Activated T-helper 1 cell treated with Interleukin-2 at 50 U/mL for 16 hours (primary cell): Measurements from ENCODE around the gene UHRF2.
"Not testable (repeated sequence)": the region's sequence is repeated elsewhere in the genome, so short reads cannot be mapped to it uniquely, and the experiment has no call there.

Source experiments
- DNase-seq: peaks from one replicate; pipeline ENCODE4 v3.0.0-alpha.2; 2020; ENCODE audit warnings: low read depth

Gene UHRF2, protein sequence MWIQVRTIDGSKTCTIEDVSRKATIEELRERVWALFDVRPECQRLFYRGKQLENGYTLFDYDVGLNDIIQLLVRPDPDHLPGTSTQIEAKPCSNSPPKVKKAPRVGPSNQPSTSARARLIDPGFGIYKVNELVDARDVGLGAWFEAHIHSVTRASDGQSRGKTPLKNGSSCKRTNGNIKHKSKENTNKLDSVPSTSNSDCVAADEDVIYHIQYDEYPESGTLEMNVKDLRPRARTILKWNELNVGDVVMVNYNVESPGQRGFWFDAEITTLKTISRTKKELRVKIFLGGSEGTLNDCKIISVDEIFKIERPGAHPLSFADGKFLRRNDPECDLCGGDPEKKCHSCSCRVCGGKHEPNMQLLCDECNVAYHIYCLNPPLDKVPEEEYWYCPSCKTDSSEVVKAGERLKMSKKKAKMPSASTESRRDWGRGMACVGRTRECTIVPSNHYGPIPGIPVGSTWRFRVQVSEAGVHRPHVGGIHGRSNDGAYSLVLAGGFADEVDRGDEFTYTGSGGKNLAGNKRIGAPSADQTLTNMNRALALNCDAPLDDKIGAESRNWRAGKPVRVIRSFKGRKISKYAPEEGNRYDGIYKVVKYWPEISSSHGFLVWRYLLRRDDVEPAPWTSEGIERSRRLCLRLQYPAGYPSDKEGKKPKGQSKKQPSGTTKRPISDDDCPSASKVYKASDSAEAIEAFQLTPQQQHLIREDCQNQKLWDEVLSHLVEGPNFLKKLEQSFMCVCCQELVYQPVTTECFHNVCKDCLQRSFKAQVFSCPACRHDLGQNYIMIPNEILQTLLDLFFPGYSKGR

GRCh38 chr9:6412487-6413364 is at the start of gene UHRF2:
Gene UHRF2 (plus strand): TSS chr9:6413199. CDS start chr9:6413491, 292 bp downstream.
- peak; percentile 98 for DNase-seq

DNA sequence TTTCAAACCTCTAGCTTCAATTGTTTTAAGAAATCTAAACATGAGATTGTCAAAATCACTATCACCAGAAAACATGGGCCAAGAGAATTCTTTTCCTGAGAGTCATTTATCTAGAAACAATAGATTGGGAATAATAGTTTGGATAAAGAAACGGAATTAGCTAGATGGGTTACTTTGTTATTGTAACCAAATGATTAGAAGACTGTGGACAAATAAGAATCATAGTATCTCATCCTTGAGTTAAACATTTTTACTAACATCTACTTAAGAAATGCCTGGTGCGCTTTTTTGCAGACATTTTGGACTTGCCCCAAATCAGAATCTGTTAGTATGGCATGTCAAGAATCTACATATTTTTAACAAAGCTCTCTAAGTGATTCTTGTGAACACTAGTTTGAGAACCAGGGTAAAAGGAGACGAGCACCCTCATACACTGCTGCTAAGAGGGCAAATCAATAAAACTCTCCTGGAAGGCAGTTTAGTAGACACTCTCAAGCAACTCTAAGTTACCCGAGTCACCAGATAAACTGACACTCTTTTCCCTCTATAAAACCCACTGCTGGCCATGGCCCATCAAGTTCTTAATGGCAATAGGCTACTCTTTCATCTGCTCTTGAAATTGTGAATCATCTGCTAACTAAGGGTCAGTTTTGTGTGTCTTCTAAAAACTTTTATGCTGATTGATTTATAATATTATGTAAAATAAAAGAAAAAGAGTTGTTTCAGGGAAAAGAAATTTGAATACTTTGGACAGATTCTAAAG is 45.7 kb upstream of the UHRF2 start:
- no peak for DNase-seq

DNA sequence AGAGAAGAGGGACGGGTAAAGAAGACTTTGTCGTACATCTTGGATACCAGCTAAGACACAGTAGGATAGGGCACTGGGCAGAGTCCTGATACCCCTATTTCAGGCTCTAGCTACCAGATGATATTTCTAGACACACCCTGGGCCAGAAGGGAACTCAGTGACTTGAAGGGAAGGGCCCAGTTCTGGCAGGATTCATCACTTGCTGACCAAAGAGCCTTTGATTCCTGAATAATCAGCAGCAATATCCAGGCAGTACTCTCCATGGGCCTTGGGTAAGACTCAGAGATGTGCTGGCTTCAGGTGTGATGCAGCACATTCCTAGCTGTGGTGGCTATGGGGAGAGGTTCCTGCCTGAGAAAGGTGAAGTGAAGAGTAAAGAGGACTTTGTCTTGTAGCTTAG is 44.2 kb upstream of the UHRF2 start:
- DNase-seq: no peak

- DNase-seq: not testable (repeated sequence)
These were observed 31.5 kb upstream of the UHRF2 start for GRCh38 chr9:6381477-6382012.

- no peak for DNase-seq
These were observed 30.3 kb upstream of the UHRF2 start for GRCh38 chr9:6382681-6383080.

DNA sequence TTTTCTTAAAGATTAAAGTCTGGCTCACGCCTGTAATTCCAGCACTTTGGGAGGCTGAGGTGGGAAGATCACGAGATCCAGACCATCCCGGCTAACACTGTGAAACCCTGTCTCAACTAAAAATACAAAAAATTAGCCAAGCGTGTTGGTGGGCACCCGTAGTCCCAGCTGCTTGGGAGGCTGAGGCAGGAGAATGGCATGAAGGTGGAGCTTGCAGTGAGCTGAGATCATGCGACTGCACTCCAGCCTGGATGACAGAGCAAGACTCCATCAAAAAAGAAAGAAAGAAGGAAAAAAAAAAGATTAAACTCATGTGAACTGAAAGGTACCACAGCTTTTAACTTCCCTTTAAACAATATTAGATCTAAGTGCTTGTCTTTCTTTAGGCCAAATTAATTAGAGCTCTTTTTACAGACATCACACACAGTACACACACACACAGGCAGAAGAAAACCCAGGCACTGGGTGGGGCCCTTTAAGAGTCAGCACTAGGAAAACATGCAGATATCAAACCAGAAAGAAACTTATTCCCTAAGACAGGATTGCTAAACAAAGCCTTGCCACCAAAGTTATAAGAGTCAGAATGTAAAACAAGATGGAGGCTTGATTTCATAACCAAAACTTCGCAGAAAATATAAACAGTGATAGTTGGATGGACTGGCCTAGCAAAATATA is 29.3 kb upstream of the UHRF2 start:
- no peak for DNase-seq

DNA sequence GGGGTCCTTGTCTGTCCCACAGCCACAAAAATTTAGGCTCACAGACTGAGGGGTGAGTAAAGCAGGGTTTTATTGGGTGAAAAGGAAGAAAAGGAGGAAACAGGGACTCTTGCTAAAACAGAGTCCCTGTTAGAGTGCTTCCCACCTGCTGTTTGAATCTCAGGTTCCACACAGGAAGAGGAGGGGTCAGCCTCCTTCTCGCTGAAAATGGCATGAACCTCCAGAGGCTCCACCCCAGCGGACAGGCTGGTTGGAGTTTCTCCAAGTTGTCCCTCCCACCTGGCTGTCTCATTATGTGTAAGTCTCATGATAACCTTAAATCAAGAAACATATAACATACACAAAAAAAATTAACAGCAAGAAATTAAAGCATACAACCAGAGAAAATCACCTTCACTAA is 28.3 kb upstream of the UHRF2 start:
- no peak for DNase-seq

DNA sequence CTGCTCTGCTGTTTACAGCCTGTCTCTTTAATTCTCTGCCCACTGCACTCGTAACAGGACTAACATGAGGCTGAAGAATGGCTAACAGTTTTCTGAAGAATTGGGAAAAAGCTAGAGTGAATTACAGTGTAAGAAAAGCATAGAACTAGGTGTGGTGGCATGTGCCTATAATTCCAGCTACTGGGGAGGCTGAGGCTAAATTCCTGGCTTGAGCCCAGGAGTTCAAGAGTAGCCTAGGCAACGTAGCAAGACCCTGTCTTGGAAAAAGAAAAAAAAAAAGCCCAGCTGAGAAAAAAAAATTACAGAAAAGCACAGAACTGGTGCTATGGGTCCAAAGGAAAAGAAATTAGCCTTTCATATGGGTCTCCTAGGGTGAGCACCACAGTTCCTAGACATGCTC is 13.9 kb upstream of the UHRF2 start:
- DNase-seq: no peak

DNA sequence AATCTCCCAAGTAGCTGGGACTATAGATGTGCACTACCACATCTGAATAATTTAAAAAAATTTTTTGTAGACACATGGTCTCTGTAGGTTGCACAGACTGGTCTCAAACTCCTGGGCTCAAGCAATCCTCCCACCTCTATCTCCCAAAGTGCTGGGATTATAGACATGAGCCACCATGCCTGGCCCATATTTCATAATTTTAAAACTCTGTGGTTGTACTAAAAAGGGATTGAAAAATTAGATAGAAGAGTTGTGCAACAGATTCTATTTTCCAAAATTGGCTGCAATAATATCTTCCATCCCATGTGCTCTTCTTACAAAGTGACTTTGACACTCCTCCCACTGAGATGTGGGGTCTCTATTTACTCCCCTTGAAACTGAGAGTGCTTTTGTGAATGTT is 7.6 kb upstream of the UHRF2 start:
- no peak for DNase-seq

GRCh38 chr9:6407778-6408177 is 5.2 kb upstream of the UHRF2 start:
- DNase-seq: no peak

DNA sequence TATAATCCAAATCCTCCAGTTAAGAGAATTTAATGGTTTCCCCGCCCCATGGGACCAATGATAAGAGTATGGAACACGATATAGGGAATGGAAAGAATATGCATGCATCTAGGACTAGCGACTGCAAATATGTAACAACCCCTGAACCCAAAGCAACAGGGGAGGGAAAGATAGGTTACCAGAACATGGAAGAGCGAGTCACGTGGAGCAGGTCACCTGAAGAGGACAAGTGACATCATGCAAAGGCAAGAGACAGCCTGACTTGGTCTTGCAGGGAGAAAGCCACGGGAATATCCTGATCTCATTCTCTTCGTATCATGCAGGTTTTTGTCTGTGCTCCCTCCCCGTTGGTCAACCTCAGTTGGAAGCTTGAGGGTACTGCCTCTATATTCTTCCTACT is 4.7 kb upstream of the UHRF2 start:
- no peak for DNase-seq

DNA sequence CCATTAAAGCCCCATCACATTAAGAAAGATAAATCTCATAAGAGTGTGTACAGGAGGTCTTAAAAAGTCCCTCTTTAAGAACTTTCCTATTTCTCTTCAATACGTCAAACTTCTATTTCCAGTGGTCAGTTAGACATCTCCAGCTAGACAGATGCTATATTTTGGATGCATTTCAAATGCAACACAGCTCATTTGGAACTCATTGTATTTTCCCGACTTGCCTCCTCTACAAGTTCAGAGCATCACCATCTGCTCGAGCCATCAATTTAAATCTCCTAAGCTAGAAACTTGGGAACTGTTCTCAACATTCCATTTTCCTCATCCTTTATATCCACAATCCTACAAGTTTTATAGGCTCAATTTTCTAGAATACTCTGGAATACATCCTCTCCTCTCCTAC is 3.2 kb upstream of the UHRF2 start:
- no peak for DNase-seq

DNA sequence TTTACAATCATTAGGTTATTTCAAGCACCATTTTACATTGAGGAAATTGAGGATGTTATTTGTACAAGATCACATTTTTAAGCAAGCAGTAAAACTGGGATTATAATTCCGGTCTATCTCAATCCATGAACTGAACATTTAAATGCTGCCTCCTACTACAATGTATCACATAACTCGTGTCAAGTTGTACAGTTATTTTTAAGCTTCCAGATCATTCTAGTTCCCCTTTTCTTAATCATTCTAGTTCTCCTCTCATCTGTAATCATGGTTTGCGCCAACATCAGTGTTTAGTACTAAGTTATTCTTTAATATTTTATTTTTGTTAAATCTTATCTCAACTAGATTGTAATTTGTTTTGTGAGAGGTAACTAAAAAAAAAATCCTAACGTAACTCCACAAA is 2.4 kb upstream of the UHRF2 start:
- DNase-seq: no peak

- peak; percentile 17 for DNase-seq
These were observed 607 bp downstream of the UHRF2 start for GRCh38 chr9:6413365-6414246.

GRCh38 chr9:6414247-6414641 is 1.2 kb downstream of the UHRF2 start:
- DNase-seq: no peak

GRCh38 chr9:6415266-6415665 is 2.3 kb downstream of the UHRF2 start:
- no peak for DNase-seq

DNA sequence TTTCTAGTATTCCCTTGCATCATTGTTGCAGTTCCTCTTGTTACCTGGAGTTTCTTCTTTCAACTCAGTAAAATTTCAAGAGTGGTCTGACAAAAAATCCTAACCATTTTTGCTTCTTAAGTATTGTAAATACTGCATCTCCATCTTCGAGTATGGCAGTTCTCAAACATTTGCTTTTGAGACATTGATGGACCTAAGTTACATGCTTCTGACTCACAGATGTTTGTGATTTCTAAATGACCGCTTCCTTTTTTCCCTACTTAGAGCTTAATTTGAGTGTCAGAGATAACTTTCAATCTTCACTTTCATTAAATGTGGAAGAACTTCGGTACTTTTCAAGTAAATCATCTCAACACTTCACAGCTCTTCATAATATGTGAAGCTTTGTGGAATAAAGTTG is 4.2 kb downstream of the UHRF2 start:
- no peak for DNase-seq

- DNase-seq: no peak
These were observed 5.8 kb downstream of the UHRF2 start for GRCh38 chr9:6418764-6419163.

GRCh38 chr9:6424940-6425339 is 11.9 kb downstream of the UHRF2 start:
- DNase-seq: no peak

DNA sequence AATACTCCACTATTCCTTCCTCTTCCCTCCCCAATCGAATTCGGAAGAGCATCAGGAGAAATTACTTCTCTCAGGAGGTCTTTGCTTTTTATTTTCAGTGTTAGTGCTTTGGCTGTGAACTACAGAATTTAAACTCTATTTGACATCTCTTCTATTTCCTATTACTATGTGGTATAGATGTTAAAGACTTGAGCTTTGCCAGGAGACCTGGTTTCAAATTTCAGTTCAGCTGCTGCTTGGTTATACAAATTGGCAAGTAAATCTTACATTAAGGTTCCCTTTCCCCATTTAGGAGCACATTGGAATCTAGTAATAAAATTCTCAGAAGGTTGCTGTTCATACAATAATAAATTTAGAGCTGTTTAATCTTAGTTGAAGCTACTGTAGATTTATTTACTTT is 13.1 kb downstream of the UHRF2 start:
- no peak for DNase-seq
